Activated naive CD4-positive, alpha-beta T cell treated with anti-CD3 and anti-CD28 coated beads, Interleukin-2, amount 50 U/mL, for 24 hours (primary cell): ENCODE data around the gene TUBA4B.
"Not testable (repeated sequence)": the region's sequence is repeated elsewhere in the genome, so short reads cannot be mapped to it uniquely, and the experiment has no call there.

Experiments
- H3K27ac Mint-ChIP-seq: one replicate; pipeline ENCODE4 v1.8.0; 2021; ENCODE audit warnings: mild to moderate bottlenecking, mixed read lengths
- H3K27me3 Mint-ChIP-seq: one replicate; pipeline ENCODE4 v1.8.0; 2021; ENCODE audit warnings: mixed read lengths
- H3K36me3 Mint-ChIP-seq: one replicate; pipeline ENCODE4 v1.8.0; 2021; ENCODE audit warnings: mixed read lengths
- H3K4me1 Mint-ChIP-seq: one replicate; pipeline ENCODE4 v1.8.0; 2021; ENCODE audit warnings: mixed read lengths
- H3K4me3 Mint-ChIP-seq: one replicate; pipeline ENCODE4 v1.8.0; 2021; ENCODE audit warnings: mild to moderate bottlenecking, mixed read lengths
- H3K9me3 Mint-ChIP-seq: one replicate; pipeline ENCODE4 v1.8.0; 2021; ENCODE audit warnings: mixed read lengths

TUBA4B gene

GRCh38 chr2:219252570-219252899 is 508 bp upstream of the TUBA4B start:
- Mint-ChIP-seq H3K36me3 (peaks cover 16% of the 10 kb centered on the region), H3K9me3 (no peaks in the 10 kb centered on the region), H3K4me3 (peak overlapping the region; percentile 87), H3K4me1 (peaks cover 62% of the 10 kb centered on the region), H3K27me3 (no peaks in the 10 kb centered on the region), H3K27ac (peak overlapping the region; percentile 96)

DNA sequence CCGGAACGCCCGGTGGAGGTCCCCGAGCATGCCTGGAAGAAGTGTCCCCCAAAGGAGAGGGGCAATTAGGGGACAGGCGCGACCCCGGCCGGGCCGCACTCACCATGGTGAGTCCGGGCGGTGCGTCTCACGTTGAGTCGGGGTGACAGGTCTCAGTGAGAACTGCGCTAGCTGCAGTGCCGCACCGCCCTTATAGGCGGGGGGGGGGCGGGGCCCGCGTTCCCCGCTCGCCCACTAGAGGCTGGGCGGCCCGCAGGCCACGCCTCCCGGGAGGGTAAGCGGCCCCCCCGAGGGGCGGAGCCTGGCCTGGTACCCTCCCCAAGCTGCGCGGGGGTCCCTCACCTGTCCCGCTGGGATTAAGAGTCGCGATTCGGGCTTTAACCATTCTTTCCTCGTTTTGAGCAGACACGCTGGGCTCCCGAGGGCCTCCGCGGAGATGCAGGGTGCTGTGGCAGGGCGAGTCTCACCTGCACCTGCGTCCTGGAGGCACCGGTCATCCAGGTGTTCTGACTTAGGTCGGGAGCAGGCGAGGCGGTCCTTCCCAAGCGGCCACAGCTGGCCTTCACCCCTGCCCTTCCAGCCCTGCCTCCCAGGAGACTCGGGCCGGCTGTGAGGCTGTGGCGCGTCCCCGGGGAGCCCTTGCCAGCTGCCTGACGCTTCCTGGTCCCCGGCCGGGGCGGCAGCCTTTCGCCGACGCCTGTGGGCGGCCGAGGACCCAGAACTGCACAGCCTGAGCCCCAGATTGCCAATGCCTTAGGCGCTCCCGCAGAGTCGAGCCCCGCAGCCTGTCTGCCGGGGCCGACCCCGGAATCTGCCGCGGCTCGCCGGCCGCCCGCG is 928 bp downstream of the TUBA4B start, which contains the start of gene TUBA4A:
TUBA4A (minus strand) TSS at position 166 of the 837 bp plus-strand sequence; CDS start at position 106, 60 bp downstream.
- Mint-ChIP-seq H3K27me3 (no peaks in the 10 kb centered on the region), H3K4me1 (peaks cover 47% of the 10 kb centered on the region), H3K9me3 (no peaks in the 10 kb centered on the region), H3K27ac (peak within 1 kb of the TSS; percentile 97), H3K4me3 (peak within 1 kb of the TSS; percentile 87), H3K36me3 (peaks cover 16% of the 10 kb centered on the region)

DNA sequence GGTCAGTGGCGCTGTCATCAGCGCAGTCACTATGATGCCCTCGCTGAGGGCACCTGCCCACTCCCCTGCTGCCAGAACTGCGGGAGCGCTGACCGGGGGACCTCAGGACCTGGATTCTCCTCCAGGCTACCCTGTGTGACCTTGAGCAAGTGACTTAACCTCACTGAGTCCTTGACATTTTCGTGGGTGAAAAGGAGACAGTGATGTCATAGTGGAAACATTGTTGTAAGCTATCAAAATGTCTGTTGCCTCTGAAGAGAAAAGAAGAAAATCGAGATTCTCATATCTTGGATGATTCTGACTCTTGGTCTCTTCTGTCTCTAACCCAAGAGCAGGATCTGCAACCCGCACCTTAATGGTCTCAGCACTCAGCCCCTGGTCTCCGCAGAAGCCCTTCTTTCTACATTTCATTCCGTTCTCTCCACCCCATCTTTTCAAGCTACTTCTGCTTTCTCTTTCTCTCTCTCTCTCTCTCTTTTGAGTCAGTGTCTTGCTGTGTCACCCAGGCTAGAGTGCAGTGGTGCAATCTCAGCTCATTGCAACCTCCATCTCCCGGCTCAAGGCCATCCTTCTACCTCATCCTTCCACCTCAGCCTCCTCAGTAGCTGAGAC is 1.7 kb downstream of the TUBA4B start:
- H3K4me1 Mint-ChIP-seq: peaks cover 40% of the 10 kb centered on the region
- H3K4me3 Mint-ChIP-seq: peak overlapping the region; percentile 87
- H3K27ac Mint-ChIP-seq: peak overlapping the region; percentile 97
- peaks cover 13% of the 10 kb centered on the region for H3K36me3 Mint-ChIP-seq
- no peaks in the 10 kb centered on the region for H3K9me3 Mint-ChIP-seq
- H3K27me3 Mint-ChIP-seq: no peaks in the 10 kb centered on the region

DNA sequence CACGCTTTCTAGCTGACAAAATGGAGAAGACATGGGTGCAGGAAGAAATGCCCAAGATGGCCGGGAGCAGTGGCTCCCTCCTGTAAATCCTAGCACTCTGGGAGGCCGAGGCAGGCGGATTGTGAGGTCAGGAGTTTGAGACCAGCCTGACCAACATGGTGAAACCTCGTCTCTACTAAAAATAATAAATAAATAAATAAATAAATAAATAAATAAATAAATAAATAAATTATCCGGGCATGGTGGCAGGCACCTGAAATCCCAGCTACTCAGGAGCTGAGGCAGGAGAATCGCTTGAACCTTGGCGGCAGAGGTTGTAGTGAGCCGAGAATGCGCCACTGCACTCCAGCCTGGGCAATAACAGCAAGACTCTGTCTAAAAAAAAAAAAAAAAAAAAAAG is 5.9 kb downstream of the TUBA4B start:
- not testable (repeated sequence) for H3K27ac Mint-ChIP-seq, H3K9me3 Mint-ChIP-seq, H3K36me3 Mint-ChIP-seq, H3K4me3 Mint-ChIP-seq, H3K4me1 Mint-ChIP-seq, H3K27me3 Mint-ChIP-seq

GRCh38 chr2:219261024-219261855 is 8.2 kb downstream of the TUBA4B start:
- Mint-ChIP-seq H3K27ac (peak overlapping the region; percentile 41), H3K27me3 (no peaks in the 10 kb centered on the region), H3K36me3 (no peaks in the 10 kb centered on the region), H3K9me3 (no peaks in the 10 kb centered on the region), H3K4me1 (peaks cover under 1% of the 10 kb centered on the region), H3K4me3 (no peak overlapping the region)

DNA sequence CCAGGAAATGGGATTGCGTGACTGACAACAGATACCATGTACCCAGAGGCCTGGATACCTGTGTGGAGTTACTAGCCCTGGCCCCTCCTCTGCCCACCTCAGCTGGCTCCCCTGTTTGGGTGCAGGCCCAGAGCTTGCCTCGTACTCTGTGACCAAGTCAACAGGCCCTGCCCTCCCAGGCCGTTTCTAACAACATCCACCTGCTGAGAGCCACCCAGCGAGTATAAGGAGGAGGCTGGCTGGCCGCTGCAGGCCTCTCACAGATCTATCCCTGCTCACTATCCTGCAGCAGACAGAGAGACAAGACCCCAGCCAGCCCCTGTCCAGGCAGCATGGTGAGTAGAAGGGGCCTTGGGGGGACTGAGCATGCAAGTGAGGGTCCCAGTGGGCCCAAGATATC is 13.2 kb downstream of the TUBA4B start:
- no peaks in the 10 kb centered on the region for H3K4me1 Mint-ChIP-seq
- no peaks in the 10 kb centered on the region for H3K9me3 Mint-ChIP-seq
- no peak overlapping the region for H3K27ac Mint-ChIP-seq
- H3K36me3 Mint-ChIP-seq: no peaks in the 10 kb centered on the region
- no peaks in the 10 kb centered on the region for H3K27me3 Mint-ChIP-seq
- no peak overlapping the region for H3K4me3 Mint-ChIP-seq

DNA sequence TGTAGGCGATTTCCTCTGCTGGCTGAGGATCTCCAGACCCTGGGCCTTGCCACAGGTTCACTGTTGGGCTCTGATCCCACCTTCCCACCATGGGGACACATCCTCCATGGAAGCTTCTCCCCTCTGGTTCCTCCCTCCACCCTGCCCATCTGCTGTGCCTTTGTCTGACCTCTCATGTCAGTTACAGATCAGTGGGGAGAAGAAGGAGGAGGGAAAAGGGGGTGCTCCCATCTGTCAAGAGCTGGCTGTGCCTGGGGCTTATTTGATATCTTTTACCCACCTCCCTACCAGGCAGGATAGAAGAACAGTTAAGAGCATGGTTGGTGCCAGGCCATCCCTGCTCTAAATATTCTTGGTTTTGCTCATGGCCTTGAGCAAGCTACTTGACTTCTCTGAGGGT is 13.8 kb downstream of the TUBA4B start:
- Mint-ChIP-seq H3K36me3 (no peaks in the 10 kb centered on the region), H3K27me3 (no peaks in the 10 kb centered on the region), H3K4me1 (no peaks in the 10 kb centered on the region), H3K27ac (no peak overlapping the region), H3K9me3 (no peaks in the 10 kb centered on the region), H3K4me3 (no peak overlapping the region)

- Mint-ChIP-seq H3K36me3 (no peaks in the 10 kb centered on the region), H3K27ac (no peak overlapping the region), H3K4me1 (no peaks in the 10 kb centered on the region), H3K27me3 (no peaks in the 10 kb centered on the region), H3K4me3 (no peak overlapping the region), H3K9me3 (no peaks in the 10 kb centered on the region)
Measured at GRCh38 chr2:219268294-219268693, 15.3 kb downstream of the TUBA4B start.

GRCh38 chr2:219269362-219270054 is 16.5 kb downstream of the TUBA4B start:
- Mint-ChIP-seq H3K27ac (no peak overlapping the region), H3K4me3 (no peak overlapping the region), H3K9me3 (no peaks in the 10 kb centered on the region), H3K4me1 (no peaks in the 10 kb centered on the region), H3K27me3 (no peaks in the 10 kb centered on the region), H3K36me3 (no peaks in the 10 kb centered on the region)

- no peaks in the 10 kb centered on the region for H3K4me1 Mint-ChIP-seq
- H3K27ac Mint-ChIP-seq: no peak overlapping the region
- no peaks in the 10 kb centered on the region for H3K36me3 Mint-ChIP-seq
- H3K4me3 Mint-ChIP-seq: no peak overlapping the region
- no peaks in the 10 kb centered on the region for H3K9me3 Mint-ChIP-seq
- no peaks in the 10 kb centered on the region for H3K27me3 Mint-ChIP-seq
Measured at GRCh38 chr2:219270055-219270372, 17.0 kb downstream of the TUBA4B start.

- Mint-ChIP-seq H3K4me1 (no peaks in the 10 kb centered on the region), H3K27ac (no peak overlapping the region), H3K4me3 (no peak overlapping the region), H3K27me3 (no peaks in the 10 kb centered on the region), H3K36me3 (no peaks in the 10 kb centered on the region), H3K9me3 (no peaks in the 10 kb centered on the region)
Measured at GRCh38 chr2:219271021-219271420, 18.0 kb downstream of the TUBA4B start.

DNA sequence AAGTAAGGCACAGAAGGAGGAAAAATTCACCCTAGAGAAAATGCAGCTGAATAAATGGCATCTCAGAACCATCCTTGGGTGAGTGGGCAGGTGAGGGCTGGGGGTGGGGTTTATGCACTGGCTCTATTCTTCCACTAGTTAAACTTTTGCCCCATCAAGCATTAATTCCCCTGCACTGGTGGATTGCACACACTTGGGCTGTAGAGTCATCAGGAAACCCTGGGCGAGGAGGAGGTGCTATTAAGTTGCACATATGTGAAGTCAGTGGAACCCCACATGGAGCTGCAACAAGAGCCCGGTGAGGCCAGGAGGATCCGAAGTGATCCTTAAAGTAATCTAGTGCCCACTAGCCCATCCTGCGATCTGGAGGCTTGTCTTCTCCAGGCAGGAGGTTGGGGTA is 19.3 kb downstream of the TUBA4B start:
- H3K4me3 Mint-ChIP-seq: no peak overlapping the region
- H3K9me3 Mint-ChIP-seq: no peaks in the 10 kb centered on the region
- peaks cover 4% of the 10 kb centered on the region for H3K4me1 Mint-ChIP-seq
- H3K27me3 Mint-ChIP-seq: no peaks in the 10 kb centered on the region
- no peaks in the 10 kb centered on the region for H3K36me3 Mint-ChIP-seq
- H3K27ac Mint-ChIP-seq: no peak overlapping the region

DNA sequence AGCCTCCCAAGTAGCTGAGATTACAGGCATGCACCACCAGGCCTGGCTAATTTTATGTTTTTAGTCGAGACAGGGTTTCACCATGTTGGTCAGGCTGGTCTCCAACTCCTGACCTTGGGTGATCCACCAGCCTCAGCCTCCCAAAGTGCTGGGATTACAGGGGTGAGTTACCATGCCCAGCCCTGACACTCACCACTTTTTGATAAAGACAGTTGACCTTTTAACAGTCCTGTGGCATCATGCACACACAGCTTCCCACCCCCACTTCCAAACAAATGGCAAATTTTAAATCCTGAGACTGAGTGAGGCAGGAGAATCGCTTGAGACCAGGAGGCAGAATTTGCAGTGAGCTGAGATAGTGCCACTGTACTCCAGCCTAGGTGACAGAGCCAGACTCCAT is 20.0 kb downstream of the TUBA4B start:
- no peaks in the 10 kb centered on the region for H3K9me3 Mint-ChIP-seq

GRCh38 chr2:219273937-219274336 is 20.9 kb downstream of the TUBA4B start:
- H3K4me3 Mint-ChIP-seq: no peak overlapping the region
- no peak overlapping the region for H3K27ac Mint-ChIP-seq
- H3K27me3 Mint-ChIP-seq: no peaks in the 10 kb centered on the region
- H3K4me1 Mint-ChIP-seq: peaks cover 20% of the 10 kb centered on the region
- no peaks in the 10 kb centered on the region for H3K9me3 Mint-ChIP-seq
- no peaks in the 10 kb centered on the region for H3K36me3 Mint-ChIP-seq

More for the DNA sequence above, 20.0 kb downstream of the TUBA4B start:
- Mint-ChIP-seq H3K4me3 (no peak overlapping the region), H3K27me3 (no peaks in the 10 kb centered on the region), H3K27ac (no peak overlapping the region), H3K36me3 (no peaks in the 10 kb centered on the region), H3K4me1 (peaks cover 11% of the 10 kb centered on the region)

DNA sequence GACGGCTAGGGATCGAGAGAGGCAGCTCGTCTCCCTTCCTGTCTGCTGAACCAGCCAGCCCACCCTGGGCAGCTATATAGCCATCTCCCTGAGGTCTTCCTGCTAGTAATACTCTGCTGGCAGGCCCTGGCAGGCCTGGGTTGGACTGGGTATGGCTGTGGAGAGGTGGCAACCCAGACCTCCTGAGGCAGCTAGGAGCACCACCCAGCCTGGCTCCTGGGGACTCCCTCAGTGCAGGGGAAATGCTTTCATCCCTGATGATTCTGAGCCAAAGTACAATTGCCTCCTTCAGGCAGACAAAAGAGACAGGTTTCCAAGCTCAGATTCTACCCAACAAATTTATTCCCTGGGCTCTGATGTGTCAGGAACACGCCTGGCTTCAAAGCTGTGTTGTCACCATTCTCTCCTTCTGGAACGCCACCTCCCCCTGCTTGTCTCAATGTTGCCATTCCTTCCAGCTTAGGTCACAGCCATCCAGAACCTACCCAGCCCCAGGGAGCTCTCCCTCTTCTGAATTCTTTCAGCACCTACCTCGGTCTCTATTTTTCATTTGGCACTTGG is 21.4 kb downstream of the TUBA4B start:
- peaks cover 22% of the 10 kb centered on the region for H3K4me1 Mint-ChIP-seq
- H3K4me3 Mint-ChIP-seq: no peak overlapping the region
- no peaks in the 10 kb centered on the region for H3K9me3 Mint-ChIP-seq
- no peak overlapping the region for H3K27ac Mint-ChIP-seq
- H3K36me3 Mint-ChIP-seq: no peaks in the 10 kb centered on the region
- H3K27me3 Mint-ChIP-seq: no peaks in the 10 kb centered on the region
